T-helper 22 cell (primary cell): Measurements from ENCODE around the gene MON2.

Experiments
- DNase-seq: peaks from one replicate; pipeline ENCODE4 v3.0.0-alpha.2; 2020; ENCODE audit warnings: low read depth

Gene MON2

DNA sequence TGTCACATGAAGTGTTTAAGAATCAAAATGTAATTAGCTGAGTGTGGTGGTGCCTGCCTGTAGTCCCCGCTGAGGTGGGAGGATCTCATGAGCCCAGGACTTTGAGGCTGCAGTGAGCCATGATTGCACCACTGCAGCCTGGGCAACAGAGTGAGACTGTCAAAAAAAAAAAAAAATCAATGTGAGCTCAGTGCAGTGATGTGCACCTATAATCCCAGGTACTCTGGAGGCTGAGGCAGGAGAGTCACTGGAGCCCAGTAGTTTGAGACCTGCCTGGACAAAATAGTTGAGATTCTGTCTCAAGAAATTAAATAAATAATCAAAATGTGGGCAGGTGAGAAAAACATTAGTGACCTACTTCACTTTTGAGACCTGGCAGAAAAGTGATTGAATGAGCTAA is 140.0 kb downstream of the MON2 start:
- DNase-seq, result no peak

DNA sequence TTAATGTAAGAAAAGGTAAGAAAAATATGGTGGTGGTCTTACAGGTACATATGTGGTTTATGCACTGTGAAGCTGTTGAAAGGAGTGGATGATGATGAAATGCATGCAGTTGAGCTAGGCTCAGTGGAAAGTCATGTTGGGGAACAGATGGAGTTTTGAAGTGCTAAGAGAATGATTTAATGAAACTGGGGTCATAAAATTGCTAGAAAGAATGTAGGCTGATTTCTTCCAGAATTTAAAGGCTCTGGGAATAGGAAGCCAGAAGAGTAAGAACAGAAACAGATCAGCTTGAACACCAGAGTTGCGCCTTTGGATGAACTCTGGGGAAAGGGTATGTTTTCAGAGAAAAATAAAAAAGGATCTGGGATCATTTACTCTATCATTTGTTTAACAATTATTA is 146.5 kb downstream of the MON2 start:
- DNase-seq, result no peak

DNA sequence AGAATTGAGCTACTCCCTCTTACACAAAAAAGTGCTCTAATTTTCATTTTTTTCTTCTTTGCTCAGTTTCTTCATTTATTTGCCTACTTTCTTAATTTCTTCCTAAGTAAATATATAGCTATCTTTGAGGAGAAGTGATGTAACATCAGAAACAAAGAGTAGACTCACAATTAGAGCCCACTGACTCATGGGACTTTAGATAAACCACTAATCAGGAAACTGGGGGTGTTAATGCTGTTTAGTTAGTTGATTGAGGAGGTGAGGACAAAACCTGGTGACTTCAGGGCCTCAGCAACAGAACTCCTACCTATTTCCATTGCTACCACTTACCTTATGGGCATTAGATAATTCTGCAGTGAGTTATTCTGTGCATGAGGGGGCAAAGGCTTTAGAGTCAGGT is 151.7 kb downstream of the MON2 start:
- DNase-seq, result no peak

DNA sequence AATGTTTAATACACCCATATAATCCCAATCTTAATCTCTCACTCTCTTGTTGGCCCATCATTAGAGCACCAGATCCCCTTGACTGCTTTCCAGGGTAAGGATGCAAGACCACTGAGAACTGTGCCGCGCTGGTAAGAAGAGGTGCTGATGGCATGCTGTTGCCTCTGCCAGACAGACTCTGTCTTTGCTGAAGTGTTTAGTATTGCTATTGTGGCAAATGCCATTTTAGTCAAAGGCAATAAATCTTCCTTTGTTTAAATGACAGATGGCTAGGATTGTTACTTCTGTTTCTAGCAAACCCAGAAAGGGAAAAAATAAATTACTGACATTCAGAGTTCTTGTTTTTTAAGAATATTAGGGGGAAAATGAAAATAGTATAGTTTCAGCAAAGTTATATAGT is 152.3 kb downstream of the MON2 start:
- no peak for DNase-seq

DNA sequence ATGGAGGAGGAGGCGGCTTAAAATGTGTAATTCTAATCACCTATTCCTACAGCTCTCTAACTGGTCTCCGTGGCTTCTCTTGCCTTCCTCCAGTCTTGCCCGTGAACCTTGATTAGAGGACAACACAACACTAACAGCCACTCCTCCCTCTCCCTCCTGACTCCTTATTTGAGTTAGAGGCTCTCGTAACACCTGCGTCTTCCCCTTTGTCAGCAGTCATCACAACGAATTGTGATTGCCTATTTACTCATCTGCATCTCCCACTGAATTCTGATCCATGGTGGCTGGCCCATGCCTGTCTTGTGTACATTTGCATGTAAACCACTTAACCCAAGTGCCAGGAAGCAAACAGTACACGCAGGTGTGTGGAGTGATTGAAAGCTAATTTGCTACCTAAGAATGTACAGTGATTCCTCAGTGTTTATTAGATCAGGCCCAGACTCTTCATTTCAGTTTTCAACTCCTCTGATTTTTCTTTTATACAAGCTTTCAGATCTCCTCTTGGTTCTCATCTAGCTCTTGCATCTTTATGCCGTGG is 154.5 kb downstream of the MON2 start:
- DNase-seq, result no peak

DNA sequence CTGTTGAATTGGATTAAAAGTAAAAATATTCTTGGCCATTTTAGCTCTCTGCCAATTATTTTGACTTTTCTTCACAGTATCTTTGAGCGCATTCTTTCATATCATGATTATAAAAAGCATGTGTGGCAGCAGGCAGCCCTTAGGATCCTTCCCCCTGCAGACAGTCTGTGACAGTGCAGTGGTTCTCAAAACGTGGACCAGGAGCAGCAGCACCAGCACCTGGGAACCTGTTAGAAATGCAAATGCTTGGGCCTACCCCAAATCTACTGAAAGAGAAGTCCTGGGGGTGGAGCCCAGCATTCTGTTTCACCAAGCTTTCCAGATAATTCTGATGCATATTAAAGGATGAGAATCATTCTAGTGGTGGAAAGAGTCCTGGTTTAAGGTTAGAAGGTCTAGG is 155.6 kb downstream of the MON2 start:
- no peak for DNase-seq

DNA sequence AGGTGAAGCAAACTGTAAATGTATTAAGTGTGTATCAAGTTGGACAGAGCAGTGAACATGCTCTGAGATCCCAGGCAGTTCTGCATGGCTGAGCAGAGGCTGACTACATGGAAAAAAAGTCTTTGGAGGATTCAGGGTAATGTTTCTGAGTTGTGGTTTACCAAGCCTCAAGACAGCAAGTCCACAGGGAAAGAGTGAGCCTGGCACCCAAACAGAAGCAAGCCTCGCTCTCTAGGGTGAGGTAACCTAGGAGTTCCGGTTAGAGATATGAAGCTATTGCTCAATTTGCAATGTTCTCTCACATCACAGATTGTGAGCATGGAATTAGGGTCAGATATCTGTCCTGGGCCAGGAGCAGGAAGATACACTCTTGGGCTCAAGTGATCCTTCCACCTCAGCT is 158.6 kb downstream of the MON2 start:
- no peak for DNase-seq

DNA sequence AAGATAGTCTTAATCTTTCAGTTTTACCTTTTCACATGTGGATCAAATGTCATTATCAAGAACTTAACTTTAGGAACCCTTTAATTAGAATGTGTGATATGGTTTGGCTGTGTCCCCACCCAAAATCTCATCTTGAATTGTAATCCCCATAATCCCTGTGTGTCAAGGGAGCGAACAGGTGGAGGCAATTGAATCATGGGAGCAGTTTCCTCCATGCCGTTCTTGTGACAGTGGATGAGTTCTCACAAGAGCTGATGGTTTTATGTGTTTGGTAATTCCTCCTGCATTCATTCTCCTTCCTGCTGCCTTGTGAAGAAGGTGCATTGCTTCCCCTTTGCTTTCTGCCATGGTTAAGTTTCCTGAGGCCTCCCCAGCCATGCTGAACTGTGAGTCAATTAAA is 160.6 kb downstream of the MON2 start:
- no peak for DNase-seq

DNA sequence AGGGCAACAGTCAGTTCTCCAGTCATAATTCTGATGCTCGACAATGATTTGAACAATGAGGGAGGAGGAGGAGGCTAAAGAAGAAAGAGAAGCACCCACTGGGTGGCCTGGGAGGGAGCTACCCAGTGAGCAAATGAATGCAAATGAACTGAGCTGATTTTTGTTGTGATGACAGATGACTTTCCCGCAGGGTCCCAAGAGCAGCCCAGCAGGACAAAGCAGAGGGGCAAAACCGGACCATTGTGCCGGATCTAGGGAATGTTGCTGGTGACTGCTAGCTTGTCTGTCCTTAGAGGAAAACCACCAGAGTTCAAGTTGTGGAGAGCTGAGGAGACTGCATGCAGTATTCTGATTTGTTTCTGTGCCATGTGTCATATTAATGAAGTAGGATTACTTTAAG is 162.8 kb downstream of the MON2 start:
- DNase-seq, result no peak

DNA sequence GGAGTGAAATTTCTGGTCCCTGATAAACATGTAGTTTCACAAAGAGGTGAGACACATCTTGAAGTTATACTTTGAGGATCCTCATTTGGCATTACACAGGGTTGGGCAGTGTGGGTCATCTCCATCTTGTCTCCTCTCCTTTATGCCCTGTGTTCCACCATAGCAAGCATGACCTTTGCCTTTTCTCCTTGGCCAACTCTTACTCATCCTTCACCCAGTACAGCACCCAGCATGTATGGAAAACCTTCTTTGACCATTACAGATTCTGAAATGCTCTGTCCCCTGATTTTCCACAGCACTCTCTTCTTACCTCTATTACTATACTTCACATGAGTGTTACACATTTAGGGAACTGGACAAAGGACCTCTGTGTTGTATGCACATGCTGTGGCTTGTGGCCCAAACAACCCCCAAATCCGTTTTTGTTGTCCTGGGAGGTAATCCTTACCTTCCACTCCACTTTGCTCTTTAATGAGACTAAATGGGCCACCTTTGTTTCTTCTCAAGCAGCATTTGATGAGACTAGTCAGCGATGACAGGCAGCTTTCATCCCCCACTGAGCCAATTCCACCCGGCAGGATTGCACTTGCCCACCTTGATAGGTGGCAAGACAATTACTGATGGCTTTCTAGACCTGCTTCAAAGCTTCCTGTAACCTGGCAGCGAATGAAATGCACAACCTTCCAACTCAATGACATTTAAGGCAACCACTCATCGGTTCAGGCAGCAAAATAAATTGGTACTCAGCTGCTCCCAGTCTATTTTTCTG is 163.5 kb downstream of the MON2 start:
- DNase-seq, result no peak

DNA sequence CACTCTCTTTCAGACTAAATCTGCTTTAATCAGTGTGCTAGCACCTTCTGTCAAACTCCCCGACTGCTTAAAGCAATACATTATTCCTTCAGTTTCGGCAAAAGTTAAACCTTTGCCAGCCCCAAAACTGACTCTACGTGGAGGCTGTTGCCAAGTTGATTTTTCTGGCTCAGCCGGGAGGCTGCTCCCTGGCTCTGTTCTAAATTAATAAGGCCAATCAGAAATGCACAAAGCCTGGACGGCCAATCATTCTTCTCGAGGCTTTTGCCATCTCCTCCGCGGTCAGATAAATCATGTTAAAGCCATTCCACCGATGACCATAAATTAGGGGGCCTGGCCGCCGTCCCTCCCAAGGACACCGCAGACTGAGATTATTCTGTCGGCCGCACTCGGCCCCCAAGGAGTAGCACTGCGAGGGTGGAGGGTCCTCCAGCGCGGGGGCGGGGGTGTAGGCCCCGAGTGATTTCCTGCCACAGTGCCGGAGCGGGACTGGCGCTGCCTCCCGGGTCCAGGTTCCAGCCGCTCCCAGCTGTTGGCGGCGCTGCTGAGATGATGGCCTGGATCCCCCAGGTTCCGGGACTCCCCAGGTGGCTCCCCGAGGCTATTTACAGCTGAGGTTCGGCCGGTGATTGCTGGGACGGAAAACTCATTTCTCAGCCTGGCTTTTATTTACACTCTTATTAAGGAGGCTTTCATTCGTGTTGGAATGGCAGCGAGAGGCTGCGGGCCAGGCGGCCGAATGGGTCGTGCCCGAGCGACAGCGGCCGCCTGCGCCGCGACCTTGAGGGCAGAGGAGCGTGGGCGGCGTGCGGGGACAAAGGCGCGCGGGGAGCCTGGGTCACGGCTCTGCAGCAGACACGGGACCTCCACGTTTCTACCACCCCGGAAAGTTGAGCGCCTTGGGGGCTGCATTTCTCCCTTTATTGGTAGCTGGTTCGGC is 165.1 kb downstream of the MON2 start:
- no peak for DNase-seq

DNA sequence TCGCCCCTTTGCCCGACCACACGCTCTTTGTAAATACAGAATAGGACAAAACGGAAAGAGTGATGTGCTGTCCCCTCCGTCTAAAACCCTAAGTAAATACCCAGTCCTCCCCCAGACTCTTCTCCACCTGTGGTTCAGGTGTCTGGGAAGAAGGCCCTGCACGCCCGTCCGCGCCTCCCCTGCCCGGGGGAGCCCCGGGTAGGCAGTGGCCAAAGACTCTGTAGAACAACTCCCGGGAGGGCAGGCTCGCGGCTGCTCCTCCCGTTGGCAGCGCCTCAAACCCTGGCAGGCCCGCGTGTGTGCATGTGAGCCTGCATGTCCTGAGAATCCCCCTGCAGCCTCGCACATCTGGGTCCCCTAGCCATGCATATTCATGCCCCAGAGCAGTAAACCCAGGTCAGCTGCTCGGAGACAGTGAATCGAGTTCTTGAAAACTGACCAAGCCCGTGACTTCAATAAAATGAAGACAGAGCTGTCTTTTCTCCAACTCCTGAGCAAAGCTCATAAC is 165.8 kb downstream of the MON2 start:
- no peak for DNase-seq

DNA sequence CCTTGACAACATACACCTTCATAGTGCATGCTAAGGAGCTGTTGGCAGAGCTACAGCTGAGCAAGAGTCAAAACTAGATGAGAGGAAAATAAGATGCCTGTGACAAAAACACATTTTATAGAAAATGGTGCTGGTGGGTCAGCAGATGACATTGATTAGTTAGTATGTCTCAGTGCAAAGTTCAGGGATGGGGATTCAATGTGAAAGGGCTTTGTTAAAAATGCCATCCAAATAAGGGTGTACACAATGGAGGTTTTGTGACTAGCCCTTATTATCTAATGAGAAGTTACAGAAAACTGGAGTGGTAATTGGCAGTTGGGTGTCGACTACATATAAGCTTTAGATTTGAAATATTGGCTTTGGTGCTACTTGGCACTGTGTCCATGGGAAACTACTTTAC is 169.0 kb downstream of the MON2 start:
- DNase-seq, result no peak

DNA sequence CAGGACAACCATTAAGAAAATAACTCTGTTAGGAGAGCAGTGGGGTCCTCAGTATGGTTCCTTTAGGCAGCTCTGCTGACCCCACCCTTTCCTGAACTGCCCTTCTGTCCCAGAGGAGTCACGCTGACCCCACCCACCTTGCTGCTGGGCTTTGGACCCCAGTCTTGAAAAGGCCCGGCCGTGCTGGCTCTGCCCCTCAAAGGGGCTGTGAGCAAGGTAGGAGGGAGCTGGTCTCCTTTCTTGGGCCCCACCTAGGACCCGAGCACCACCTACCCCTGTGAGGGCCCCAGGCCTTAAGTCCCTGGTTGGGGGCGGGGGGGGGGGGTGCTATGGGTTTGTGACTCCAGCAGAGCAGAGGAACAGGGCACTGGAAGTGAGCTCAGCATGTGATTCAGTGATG is 171.1 kb downstream of the MON2 start:
- no peak for DNase-seq

DNA sequence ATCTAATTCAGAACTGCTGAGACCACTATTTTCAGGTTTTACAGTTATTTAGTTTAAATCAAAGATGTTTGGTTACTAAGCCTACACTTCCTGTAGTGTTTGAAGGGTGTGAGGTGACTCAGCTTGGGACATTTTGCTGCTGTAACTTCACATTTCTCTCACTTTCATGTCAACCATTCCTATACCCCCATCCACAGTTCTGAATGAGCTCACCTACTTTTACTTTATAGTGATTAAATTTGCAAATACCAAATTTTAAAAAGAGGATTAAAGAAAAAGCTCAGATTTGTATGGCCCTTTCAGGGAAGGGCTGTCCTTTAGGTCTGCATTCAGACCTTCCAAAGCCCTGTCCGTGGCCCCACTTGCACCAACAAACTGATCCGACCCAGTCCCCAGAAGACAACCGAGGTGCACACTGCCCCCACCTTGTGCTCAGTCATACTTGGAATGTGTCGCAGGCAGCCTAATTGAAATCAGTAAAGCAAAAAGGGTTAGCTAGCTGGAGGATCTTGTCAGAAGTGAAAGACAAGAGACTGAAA is 174.4 kb downstream of the MON2 start:
- no peak for DNase-seq

DNA sequence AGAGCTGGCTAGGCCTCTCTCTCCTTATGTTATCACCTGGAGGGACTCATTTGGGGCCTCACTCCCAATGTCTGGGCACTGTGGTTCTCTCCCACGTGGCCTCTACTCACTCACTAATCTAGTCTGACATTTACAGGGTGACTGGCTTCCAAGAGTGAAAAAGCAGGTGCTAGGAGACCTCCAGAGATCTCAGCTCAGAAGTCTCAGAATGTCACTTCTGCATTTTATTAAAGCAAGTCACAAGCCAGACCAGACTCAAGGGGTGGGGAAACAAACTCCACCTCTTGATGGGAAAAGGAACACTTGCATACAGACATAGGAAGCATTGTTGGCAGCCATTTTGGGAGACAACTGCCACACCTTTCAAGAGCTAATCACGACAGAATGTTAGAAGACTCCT is 175.9 kb downstream of the MON2 start:
- DNase-seq, result no peak

DNA sequence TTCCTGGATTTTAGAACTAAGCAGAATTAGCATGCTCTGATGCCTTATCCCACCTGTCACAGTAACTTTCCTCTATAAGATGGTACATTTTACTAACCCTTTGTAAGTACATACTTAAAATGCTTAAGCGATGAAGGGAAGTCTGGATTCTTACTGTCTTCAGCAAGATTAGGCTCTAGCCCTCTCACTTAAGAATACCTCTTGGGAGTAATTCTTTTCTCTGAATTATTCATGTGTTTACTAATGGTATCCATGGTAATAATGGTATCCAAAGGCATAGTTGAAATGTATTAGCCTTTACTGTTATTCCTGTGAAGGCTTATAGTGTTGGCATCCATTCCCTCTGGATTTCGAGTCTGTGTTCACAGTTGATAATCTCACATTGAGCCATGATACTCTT is 176.9 kb downstream of the MON2 start:
- DNase-seq, result no peak

DNA sequence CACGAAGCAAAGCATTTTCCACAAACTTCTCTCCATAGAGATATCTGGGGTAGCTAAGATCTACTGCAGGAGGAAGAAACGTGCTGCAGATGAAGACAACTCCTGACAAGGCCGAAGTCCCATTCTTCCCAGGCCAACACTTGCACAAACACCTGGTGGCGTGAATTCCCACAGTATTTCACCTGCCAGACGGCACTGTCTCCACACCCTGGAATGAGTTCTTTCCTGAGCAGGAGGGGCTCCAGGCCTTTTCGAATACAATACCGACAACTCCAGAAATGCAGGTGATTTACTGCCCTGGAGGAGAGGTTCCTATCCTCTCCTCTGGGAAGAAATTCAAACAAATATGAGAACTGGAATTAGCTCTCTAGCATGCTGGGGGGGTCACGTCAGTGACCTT is 179.9 kb downstream of the MON2 start:
- DNase-seq, result no peak

DNA sequence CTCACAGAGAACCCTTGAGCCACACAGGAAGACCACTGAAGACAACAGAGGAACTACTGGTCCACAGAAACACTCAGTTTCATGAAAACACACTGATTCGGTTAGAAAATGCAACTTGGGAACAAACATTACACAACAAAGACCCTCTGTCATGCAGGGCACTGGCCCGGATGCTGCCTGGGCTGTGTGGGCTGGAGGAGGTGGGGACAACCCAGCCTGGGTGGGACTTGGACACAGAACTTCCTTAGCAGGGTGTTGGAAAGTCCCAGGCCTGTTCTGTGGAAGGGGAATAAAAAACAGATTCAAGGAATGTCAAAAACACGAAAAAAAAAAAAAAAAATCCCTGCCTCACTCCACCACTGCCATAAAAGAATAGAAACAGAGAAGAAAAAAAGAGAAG is 181.0 kb downstream of the MON2 start:
- DNase-seq, result no peak

DNA sequence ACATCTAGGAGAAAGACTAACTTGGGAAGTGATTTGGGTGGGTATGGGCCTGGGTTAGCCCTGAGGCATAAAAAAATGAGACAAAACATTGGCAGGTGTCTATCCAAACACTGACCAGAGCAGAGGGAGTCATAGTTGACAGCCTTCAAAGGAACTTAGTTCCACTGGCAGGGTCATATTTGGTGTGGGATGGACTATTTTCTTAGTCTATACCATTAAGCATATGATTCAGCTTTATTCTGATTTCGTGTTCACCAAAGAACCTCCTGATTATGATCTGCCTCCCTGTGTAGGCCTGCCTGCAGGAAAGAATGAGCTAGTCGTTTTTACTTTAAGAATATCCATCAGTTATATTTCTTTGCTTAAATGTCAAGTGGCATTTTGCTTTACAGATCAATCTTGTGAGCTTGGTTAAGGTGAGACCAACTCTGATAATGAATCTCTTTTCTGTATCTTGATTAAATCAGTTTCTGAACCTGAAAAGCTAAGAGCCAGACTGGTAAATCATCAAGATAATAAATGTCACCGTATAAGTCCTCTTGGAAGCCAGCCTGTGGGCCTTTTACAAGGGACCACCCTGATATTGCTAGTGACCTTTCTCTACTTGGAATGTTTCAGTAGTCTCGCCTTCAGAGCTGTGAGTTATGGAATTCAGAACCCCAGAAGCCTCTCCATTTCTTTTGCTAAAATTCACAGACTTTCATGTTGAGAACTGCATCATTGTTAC is 182.9 kb downstream of the MON2 start:
- DNase-seq, result no peak
